Mucosa of gallbladder (tissue), 1 donor: ENCODE measurements around the gene MAOB. TPM values are rescaled to one million over a fixed set of nuclear protein-coding genes. Genes with fewer than 3 reads are reported as not detected.
"Not testable (repeated sequence)": the region's sequence is repeated elsewhere in the genome, so short reads cannot be mapped to it uniquely, and the experiment has no call there.

Experiments
- DNase-seq: peaks from one replicate; pipeline ENCODE4 v3.0.0-alpha.2; 2020; ENCODE audit warnings: low spot score
- total RNA-seq: library from RNA; stranded (reverse); gene quantifications from one replicate; pipeline ENCODE4 v1.2.1, GENCODE V29; 2021
- donor health status: DM: no; HTN: no; CAD: no.

The MAOB gene
- total RNA-seq, 1 donor from 2014 or later: 40.9 TPM

- no peak for DNase-seq
These were observed 128.6 kb downstream of the MAOB start for GRCh38 chrX:43753637-43754036.

- DNase-seq: peak; percentile 46
These were observed 132.0 kb downstream of the MAOB start for GRCh38 chrX:43750248-43750676.

- DNase-seq: no peak
These were observed 134.8 kb downstream of the MAOB start for GRCh38 chrX:43747476-43747875.

GRCh38 chrX:43745938-43746721, 136.1 kb downstream of the MAOB start:
- DNase-seq: no peak

- DNase-seq: no peak
These were observed 138.0 kb downstream of the MAOB start for GRCh38 chrX:43744284-43744683.

- DNase-seq: no peak
These were observed 139.0 kb downstream of the MAOB start for GRCh38 chrX:43743100-43743822.

- no peak for DNase-seq
These were observed 140.2 kb downstream of the MAOB start for GRCh38 chrX:43741843-43742573.

- no peak for DNase-seq
These were observed 146.3 kb downstream of the MAOB start for GRCh38 chrX:43735957-43736356.

GRCh38 chrX:43735534-43735933, 146.7 kb downstream of the MAOB start:
- no peak for DNase-seq

GRCh38 chrX:43734444-43734843, 147.8 kb downstream of the MAOB start:
- DNase-seq: no peak

GRCh38 chrX:43733699-43734098, 148.6 kb downstream of the MAOB start:
- no peak for DNase-seq

GRCh38 chrX:43731086-43731485, 151.2 kb downstream of the MAOB start:
- DNase-seq: no peak

GRCh38 chrX:43728966-43729365, 153.3 kb downstream of the MAOB start:
- DNase-seq: no peak

GRCh38 chrX:43728002-43728401, 154.2 kb downstream of the MAOB start:
- DNase-seq: no peak

GRCh38 chrX:43727254-43727653, 155.0 kb downstream of the MAOB start:
- peak; percentile 38 for DNase-seq

- DNase-seq: not testable (repeated sequence)
These were observed 157.0 kb downstream of the MAOB start for GRCh38 chrX:43725227-43725626.

- no peak for DNase-seq
These were observed 161.3 kb downstream of the MAOB start for GRCh38 chrX:43720961-43721360.

GRCh38 chrX:43720082-43720481, 162.2 kb downstream of the MAOB start:
- no peak for DNase-seq

GRCh38 chrX:43718956-43719355, 163.3 kb downstream of the MAOB start:
- no peak for DNase-seq

- no peak for DNase-seq
These were observed 163.7 kb downstream of the MAOB start for GRCh38 chrX:43718546-43718945.

- no peak for DNase-seq
These were observed 164.2 kb downstream of the MAOB start for GRCh38 chrX:43718081-43718480.

- no peak for DNase-seq
These were observed 165.1 kb downstream of the MAOB start for GRCh38 chrX:43717161-43717560.

- no peak for DNase-seq
These were observed 165.6 kb downstream of the MAOB start for GRCh38 chrX:43716696-43717095.
